ENCODE results near the gene RASAL1. TPM values are rescaled to one million over a fixed set of nuclear protein-coding genes. Genes with fewer than 3 reads are reported as not detected.
A peak's percentile ranks its signal among the peaks of the same experiment; 100 is the strongest.
"Not testable (repeated sequence)": the region's sequence is repeated elsewhere in the genome, so short reads cannot be mapped to it uniquely, and the experiment has no call there.

Gene RASAL1
- total and polyA plus RNA-seq, 2 donors (not counting 1 experiment from before 2014, with no cell fraction given), result not detected

DNA sequence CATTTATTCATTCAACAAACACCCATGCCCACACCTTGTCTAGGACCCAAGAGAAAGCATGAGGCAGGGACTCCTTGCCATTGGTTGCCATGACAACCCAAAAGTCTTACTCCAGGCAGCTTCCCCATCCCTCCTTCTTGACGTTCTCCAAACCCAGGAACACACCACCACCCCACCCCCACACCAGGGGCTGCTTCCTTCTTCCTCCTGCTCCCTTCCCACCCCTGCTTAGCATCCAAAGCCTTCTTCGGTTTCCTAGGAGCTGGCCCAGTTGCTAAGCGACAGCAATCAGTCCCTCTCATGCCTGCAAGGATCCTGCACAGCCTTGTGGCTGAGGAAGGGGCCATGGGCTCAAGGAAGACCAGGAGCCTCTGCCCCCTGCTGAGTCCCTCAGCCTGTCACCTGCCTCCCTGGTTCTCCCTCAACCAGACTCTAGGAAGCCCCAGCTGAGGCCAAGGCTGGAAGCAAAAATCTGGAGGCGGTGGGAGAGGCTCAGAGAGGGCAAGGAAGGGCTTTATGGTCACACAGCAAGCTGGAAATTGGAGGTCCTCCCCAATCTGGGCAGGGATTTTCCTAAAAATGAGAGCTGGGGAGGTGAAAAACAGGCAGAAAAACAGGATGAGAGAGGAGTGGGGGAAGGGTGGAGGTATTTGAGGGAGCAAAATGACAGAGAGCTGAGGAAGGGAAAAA, 15.4 kb downstream of the RASAL1 start:
- H3K4me3 ChIP-seq (replicated peaks in 1 of 4; ENCODE audit: control extremely low read depth in 1 of 4, insufficient read depth in 1 of 4, low read depth in 3 of 4, low read length in 4 of 4), result no peak overlapping the region
- no peak overlapping the region for H3K9ac ChIP-seq (ENCODE audit: insufficient read depth, low read length)
- no peaks in the 10 kb centered on the region for H3K27me3 ChIP-seq (ENCODE audit: control insufficient read depth, insufficient read depth, low read length)
- no peaks in the 10 kb centered on the region for H3K9me3 ChIP-seq (ENCODE audit: control insufficient read depth, insufficient read depth, low read depth, low read length)
- H2AFZ ChIP-seq (ENCODE audit: low read length), result no peak overlapping the region
- no peak for DNase-seq (ENCODE audit: low read depth in 2 of 2)
- TF ChIP-seq, protein P1, sequence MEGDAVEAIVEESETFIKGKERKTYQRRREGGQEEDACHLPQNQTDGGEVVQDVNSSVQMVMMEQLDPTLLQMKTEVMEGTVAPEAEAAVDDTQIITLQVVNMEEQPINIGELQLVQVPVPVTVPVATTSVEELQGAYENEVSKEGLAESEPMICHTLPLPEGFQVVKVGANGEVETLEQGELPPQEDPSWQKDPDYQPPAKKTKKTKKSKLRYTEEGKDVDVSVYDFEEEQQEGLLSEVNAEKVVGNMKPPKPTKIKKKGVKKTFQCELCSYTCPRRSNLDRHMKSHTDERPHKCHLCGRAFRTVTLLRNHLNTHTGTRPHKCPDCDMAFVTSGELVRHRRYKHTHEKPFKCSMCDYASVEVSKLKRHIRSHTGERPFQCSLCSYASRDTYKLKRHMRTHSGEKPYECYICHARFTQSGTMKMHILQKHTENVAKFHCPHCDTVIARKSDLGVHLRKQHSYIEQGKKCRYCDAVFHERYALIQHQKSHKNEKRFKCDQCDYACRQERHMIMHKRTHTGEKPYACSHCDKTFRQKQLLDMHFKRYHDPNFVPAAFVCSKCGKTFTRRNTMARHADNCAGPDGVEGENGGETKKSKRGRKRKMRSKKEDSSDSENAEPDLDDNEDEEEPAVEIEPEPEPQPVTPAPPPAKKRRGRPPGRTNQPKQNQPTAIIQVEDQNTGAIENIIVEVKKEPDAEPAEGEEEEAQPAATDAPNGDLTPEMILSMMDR (conservative IDR thresholded peaks at IDR 0.05 in 1 of 2, IDR thresholded peaks at IDR 0.05 in 1 of 2; ENCODE audit: low read depth in 1 of 2, low read length in 2 of 2), result no peak
- TF ChIP-seq EZH2 (IDR thresholded peaks at IDR 0.05; ENCODE audit: low read length, missing control alignments), result no peak
- no peak overlapping the region for H3K4me2 ChIP-seq (ENCODE audit: extremely low read depth, insufficient read depth, low read length)
- no peaks in the 10 kb centered on the region for H3K4me1 ChIP-seq (ENCODE audit: control insufficient read depth, extremely low read depth, insufficient read depth, low read length)
- H3K79me2 ChIP-seq (ENCODE audit: control insufficient read depth, insufficient read depth, low read length), result no peaks in the 10 kb centered on the region
- H3K36me3 ChIP-seq (ENCODE audit: control insufficient read depth, insufficient read depth, low read length), result no peaks in the 10 kb centered on the region
- H3K27ac ChIP-seq (ENCODE audit: insufficient read depth, low read length), result no peak overlapping the region
- H4K20me1 ChIP-seq (ENCODE audit: control insufficient read depth, extremely low read depth, insufficient read depth, low read length), result no peaks in the 10 kb centered on the region

DNA sequence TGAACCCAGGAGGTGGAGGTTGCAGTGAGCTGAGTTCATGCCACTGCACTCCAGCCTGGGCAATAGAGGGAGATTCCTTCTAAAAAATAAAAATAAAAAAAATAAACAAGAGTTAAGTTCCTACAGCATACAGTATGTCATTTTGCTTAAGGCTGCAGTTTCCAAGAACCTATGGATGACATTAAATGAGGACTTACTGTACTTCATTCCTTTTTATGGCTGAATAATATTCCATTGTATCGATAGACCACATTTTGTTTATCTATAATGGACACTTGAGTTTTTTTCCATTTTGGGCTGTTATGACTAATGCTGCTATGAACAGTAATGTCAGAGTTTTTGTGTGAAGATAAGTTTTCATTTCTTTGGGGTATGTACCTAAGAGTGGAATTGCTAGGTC, 17.4 kb downstream of the RASAL1 start:
- DNase-seq (ENCODE audit: low read depth in 2 of 2), result no peak
- Histone ChIP-seq H3K9me3 (ENCODE audit: control insufficient read depth, insufficient read depth, low read depth, low read length) (no peaks in the 10 kb centered on the region), H3K36me3 (ENCODE audit: control insufficient read depth, insufficient read depth, low read length) (no peaks in the 10 kb centered on the region), H2AFZ (ENCODE audit: low read length) (no peak overlapping the region), H3K27ac (ENCODE audit: insufficient read depth, low read length) (no peak overlapping the region), H3K9ac (ENCODE audit: insufficient read depth, low read length) (no peak overlapping the region), H3K27me3 (ENCODE audit: control insufficient read depth, insufficient read depth, low read length) (no peaks in the 10 kb centered on the region), H4K20me1 (ENCODE audit: control insufficient read depth, extremely low read depth, insufficient read depth, low read length) (no peaks in the 10 kb centered on the region), H3K4me1 (ENCODE audit: control insufficient read depth, extremely low read depth, insufficient read depth, low read length) (no peaks in the 10 kb centered on the region), H3K4me2 (ENCODE audit: extremely low read depth, insufficient read depth, low read length) (no peak overlapping the region), H3K79me2 (ENCODE audit: control insufficient read depth, insufficient read depth, low read length) (no peaks in the 10 kb centered on the region), H3K4me3 (replicated peaks in 1 of 4; ENCODE audit: control extremely low read depth in 1 of 4, insufficient read depth in 1 of 4, low read depth in 3 of 4, low read length in 4 of 4) (no peak overlapping the region)
- TF ChIP-seq EZH2 (IDR thresholded peaks at IDR 0.05; ENCODE audit: low read length, missing control alignments), result no peak
- TF ChIP-seq, protein P1 (conservative IDR thresholded peaks at IDR 0.05 in 1 of 2, IDR thresholded peaks at IDR 0.05 in 1 of 2; ENCODE audit: low read depth in 1 of 2, low read length in 2 of 2), result no peak

DNA sequence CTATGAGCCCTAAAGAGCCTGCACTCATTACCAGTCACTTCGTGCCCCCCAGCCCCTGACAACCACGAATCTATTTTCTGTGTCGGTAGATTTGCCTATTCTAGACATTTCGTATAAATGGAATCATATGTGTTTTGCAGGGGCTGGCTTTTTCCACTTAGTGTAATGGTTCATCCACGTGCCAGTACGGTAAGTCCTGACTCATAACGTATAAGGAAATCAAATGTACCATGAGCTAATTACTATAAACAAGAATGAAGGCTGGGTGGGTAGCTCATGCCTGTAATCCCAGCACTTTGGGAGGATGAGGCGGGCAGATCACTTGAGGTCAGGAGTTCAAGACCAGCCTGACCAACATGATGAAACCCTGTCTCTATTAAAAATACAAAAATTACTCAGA, 17.9 kb downstream of the RASAL1 start:
- not testable (repeated sequence) for H4K20me1 ChIP-seq (ENCODE audit: control insufficient read depth, extremely low read depth, insufficient read depth, low read length); H3K36me3 ChIP-seq (ENCODE audit: control insufficient read depth, insufficient read depth, low read length); H3K9ac ChIP-seq (ENCODE audit: insufficient read depth, low read length); H2AFZ ChIP-seq (ENCODE audit: low read length); H3K79me2 ChIP-seq (ENCODE audit: control insufficient read depth, insufficient read depth, low read length); H3K4me3 ChIP-seq (replicated peaks in 1 of 4; ENCODE audit: control extremely low read depth in 1 of 4, insufficient read depth in 1 of 4, low read depth in 3 of 4, low read length in 4 of 4); H3K27ac ChIP-seq (ENCODE audit: insufficient read depth, low read length); H3K27me3 ChIP-seq (ENCODE audit: control insufficient read depth, insufficient read depth, low read length); H3K9me3 ChIP-seq (ENCODE audit: control insufficient read depth, insufficient read depth, low read depth, low read length); H3K4me1 ChIP-seq (ENCODE audit: control insufficient read depth, extremely low read depth, insufficient read depth, low read length); H3K4me2 ChIP-seq (ENCODE audit: extremely low read depth, insufficient read depth, low read length)
- DNase-seq (ENCODE audit: low read depth in 2 of 2), result peak in 1 of 2 donors; percentile 33

Data from fibroblast of lung (primary cell).